ENCODE results near the gene SYCE1.

- TF ChIP-seq CTCF (IDR thresholded peaks at IDR 0.05) (no peak), POLR2AphosphoS5 (IDR thresholded peaks at IDR 0.05) (no peak)
Measured at GRCh38 chr10:133516057-133516456, 49.3 kb downstream of the SYCE1 start.
